ENCODE results near the gene LRRC7.

DNA sequence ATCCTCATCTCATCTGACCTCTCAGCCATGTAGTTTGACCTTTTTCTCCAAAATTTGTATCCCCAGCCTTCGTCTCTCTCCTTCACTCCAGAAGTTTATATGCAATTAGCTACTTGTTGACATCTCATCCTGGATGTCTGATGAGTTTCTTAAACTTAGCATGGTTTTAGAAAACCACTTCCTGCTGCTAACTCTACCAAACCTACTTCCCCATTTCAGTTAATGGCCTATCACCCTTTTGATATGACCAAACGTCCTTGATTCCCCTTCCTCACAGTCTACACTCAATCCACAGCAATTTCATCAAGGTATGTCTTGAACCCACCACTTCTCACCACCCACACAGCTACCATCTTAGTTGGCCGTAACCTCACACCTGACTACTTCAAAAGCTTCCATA is 515.8 kb downstream of the LRRC7 start:
- TF ChIP-seq TEAD4 (IDR thresholded peaks at IDR 0.05) (no peak), TAF1 (IDR thresholded peaks at IDR 0.05; ENCODE audit: low read depth) (no peak), ZBTB7A (IDR thresholded peaks at IDR 0.05; ENCODE audit: low read depth) (no peak), CEBPB (IDR thresholded peaks at IDR 0.05) (no peak), FOXM1 (IDR thresholded peaks at IDR 0.05; ENCODE audit: borderline replicate concordance, low read depth) (no peak), EP300 (IDR thresholded peaks at IDR 0.05; ENCODE audit: borderline replicate concordance) (no peak), EGR1 (IDR thresholded peaks at IDR 0.05) (no peak), YY1 (IDR thresholded peaks at IDR 0.05; ENCODE audit: low read depth) (no peak)
- TF ChIP-seq, protein P1, sequence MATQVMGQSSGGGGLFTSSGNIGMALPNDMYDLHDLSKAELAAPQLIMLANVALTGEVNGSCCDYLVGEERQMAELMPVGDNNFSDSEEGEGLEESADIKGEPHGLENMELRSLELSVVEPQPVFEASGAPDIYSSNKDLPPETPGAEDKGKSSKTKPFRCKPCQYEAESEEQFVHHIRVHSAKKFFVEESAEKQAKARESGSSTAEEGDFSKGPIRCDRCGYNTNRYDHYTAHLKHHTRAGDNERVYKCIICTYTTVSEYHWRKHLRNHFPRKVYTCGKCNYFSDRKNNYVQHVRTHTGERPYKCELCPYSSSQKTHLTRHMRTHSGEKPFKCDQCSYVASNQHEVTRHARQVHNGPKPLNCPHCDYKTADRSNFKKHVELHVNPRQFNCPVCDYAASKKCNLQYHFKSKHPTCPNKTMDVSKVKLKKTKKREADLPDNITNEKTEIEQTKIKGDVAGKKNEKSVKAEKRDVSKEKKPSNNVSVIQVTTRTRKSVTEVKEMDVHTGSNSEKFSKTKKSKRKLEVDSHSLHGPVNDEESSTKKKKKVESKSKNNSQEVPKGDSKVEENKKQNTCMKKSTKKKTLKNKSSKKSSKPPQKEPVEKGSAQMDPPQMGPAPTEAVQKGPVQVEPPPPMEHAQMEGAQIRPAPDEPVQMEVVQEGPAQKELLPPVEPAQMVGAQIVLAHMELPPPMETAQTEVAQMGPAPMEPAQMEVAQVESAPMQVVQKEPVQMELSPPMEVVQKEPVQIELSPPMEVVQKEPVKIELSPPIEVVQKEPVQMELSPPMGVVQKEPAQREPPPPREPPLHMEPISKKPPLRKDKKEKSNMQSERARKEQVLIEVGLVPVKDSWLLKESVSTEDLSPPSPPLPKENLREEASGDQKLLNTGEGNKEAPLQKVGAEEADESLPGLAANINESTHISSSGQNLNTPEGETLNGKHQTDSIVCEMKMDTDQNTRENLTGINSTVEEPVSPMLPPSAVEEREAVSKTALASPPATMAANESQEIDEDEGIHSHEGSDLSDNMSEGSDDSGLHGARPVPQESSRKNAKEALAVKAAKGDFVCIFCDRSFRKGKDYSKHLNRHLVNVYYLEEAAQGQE (IDR thresholded peaks at IDR 0.05; ENCODE audit: low read depth), result no peak
